RWPE2 (cell line): Measurements from ENCODE around the gene KATNB1.
A peak's percentile ranks its signal among the peaks of the same experiment; 100 is the strongest.

Source experiments
- ATAC-seq: fragments of 200-7000 bp; cut with Tn5 transposase; 3 replicates; pipeline ENCODE4 v1.9.1; 2021; ENCODE audit warnings: low read depth
- DNase-seq: peaks from one replicate; pipeline ENCODE4 v3.0.0-alpha.2; 2020; ENCODE audit warnings: low spot score
- H3K27ac ChIP-seq: fragments of 450-650 bp; 2 replicates; pipeline ENCODE4 v1.5.1; 2017; ENCODE audit warnings: mild to moderate bottlenecking; ENCODE audit not compliant: poor library complexity, severe bottlenecking
- H3K27me3 ChIP-seq: fragments of 250-450 bp; sonication (Bioruptor Pico); 2 replicates; pipeline ENCODE4 v1.5.1; 2021; ENCODE audit warnings: mild to moderate bottlenecking, moderate library complexity; ENCODE audit not compliant: insufficient read depth, poor library complexity, severe bottlenecking
- H3K36me3 ChIP-seq: fragments of 250-450 bp; sonication (Bioruptor Pico); 2 replicates; pipeline ENCODE4 v1.5.1; 2020; ENCODE audit warnings: low read depth, mild to moderate bottlenecking, moderate library complexity
- H3K4me1 ChIP-seq: fragments of 250-450 bp; sonication (Bioruptor Pico); 2 replicates; pipeline ENCODE4 v1.5.1; 2021; ENCODE audit warnings: mild to moderate bottlenecking, moderate library complexity; ENCODE audit not compliant: insufficient read depth, poor library complexity, severe bottlenecking
- H3K4me3 ChIP-seq: fragments of 250-450 bp; sonication (Bioruptor Pico); 2 replicates; pipeline ENCODE4 v1.5.1; 2021; ENCODE audit warnings: mild to moderate bottlenecking, moderate library complexity; ENCODE audit not compliant: severe bottlenecking
- H3K9me3 ChIP-seq: fragments of 250-450 bp; sonication (Bioruptor Pico); 2 replicates; pipeline ENCODE4 v1.5.1; 2021; ENCODE audit warnings: mild to moderate bottlenecking, moderate library complexity; ENCODE audit not compliant: severe bottlenecking
- TF ChIP-seq, protein P1 (sequence below): fragments of 450-650 bp; IDR thresholded peaks from one replicate; pipeline ENCODE4 v1.5.1; 2017; ENCODE audit warnings: mild to moderate bottlenecking, moderate library complexity; ENCODE audit not compliant: poor library complexity, severe bottlenecking

The KATNB1 gene

DNA sequence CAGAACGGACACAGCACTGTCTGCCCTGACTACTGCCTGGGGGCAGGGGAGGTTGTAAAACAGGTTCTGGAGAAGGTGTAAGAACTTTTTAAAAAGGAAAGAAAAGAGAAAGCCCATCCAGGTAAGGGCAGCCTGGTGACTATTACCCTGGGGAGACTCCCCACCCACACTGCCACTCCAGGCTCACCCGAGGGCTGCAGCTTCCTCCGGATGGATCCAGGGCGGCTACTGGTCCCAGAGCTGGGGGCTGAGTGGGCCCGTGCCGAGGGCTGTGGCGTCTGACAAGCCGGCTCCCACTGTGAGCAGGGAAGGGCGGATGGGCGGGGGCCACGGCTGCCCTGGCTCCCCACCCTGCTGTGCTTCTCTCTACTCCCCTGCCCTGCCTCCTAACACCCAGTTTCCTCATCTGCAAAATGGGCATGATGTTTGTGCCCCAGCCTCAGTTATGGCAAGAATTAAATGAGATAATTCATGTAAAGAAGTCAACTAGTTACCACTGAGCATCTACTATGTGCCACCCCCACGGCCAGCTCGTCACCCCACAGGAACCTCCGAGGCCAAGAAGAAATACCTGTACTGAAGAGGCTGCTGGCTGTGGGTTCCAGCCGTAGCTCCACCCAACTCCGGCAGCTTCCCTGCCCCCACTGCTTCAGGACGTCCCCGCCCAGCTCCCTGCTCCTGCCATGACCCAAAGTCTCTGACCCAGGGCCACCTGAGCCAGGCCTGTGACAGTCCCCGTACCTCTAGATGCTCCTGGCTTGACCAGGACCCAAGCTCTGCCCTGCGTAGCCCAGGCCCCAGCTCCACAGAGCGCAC, 24.2 kb downstream of the KATNB1 start:
- peak; percentile 74 for DNase-seq
- peak; percentile 3; the same call in 1 of the 3 replicates for ATAC-seq
- TF ChIP-seq, protein P1, sequence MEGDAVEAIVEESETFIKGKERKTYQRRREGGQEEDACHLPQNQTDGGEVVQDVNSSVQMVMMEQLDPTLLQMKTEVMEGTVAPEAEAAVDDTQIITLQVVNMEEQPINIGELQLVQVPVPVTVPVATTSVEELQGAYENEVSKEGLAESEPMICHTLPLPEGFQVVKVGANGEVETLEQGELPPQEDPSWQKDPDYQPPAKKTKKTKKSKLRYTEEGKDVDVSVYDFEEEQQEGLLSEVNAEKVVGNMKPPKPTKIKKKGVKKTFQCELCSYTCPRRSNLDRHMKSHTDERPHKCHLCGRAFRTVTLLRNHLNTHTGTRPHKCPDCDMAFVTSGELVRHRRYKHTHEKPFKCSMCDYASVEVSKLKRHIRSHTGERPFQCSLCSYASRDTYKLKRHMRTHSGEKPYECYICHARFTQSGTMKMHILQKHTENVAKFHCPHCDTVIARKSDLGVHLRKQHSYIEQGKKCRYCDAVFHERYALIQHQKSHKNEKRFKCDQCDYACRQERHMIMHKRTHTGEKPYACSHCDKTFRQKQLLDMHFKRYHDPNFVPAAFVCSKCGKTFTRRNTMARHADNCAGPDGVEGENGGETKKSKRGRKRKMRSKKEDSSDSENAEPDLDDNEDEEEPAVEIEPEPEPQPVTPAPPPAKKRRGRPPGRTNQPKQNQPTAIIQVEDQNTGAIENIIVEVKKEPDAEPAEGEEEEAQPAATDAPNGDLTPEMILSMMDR, result no peak
- H3K27me3 ChIP-seq, result no peaks in the 10 kb centered on the region
- no peaks in the 10 kb centered on the region for H3K9me3 ChIP-seq
- H3K4me1 ChIP-seq, result peaks cover 5% of the 10 kb centered on the region
- H3K4me3 ChIP-seq, result no peak overlapping the region
- no peak overlapping the region for H3K27ac ChIP-seq
- peaks cover 47% of the 10 kb centered on the region for H3K36me3 ChIP-seq

DNA sequence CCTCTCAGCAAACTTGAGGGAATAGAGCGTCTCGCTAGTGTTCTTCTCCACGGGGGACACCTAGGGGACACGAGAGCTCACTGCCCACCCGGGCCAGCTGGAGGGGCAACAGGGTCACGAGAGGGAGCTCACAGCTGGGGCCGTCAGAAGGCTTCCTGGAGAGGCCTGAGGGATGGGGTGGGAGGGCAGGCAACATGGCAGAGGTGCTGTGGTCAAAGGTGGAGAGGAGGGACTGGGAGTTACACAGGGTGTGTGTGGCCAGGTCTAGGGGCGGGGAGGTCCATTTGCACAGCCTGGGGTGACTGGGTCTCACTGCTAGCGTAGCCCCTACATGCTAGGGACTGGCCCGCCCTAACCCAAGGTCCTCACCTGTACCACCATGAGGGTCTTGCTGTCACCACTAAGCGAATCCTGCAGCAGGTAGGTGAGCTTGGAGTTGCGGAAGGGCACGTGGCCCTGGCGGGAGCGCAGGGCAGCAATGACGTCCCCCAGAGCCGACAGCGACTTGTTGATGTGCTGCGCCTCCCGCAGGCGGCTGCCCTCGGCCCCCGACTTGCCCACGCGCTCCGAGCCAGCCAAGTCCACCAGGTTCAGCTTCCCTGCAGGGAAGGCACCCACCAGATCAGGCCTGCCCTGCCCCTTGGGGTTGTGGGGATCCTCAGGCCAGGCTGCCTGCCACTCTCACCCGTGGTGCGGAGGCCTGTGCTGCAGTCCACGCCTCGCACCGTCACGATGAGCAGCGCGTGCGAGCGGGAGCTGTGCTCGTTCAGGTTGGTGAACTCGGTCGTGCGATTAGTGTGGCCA, 25.0 kb downstream of the KATNB1 start:
- Histone ChIP-seq H3K27ac (no peak overlapping the region), H3K4me1 (peaks cover 7% of the 10 kb centered on the region), H3K27me3 (no peaks in the 10 kb centered on the region), H3K4me3 (no peak overlapping the region), H3K36me3 (peaks cover 51% of the 10 kb centered on the region), H3K9me3 (no peaks in the 10 kb centered on the region)
- TF ChIP-seq, protein P1, result no peak
- ATAC-seq (no peak), DNase-seq (no peak)

DNA sequence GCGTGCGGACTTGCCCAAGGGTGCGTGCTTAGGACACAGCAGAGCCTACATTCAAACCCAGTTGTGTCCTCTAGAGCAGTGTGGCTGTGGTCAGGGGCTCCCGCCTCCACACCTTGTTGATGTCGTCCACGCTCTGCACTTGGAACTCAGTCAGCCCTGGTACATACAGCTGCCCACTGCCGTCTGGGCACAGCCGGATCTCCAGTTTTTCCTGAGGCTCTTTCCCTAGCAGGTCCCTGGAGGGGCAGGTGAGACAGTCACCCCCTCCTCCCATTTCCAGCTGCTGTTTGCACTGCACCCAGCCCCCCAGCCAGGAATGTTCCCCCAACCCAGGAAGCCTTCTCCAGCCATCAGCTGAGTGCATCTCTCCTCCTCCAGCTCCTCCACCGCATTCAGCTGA, 25.7 kb downstream of the KATNB1 start:
- H3K27ac ChIP-seq, result no peak overlapping the region
- H3K36me3 ChIP-seq, result peaks cover 54% of the 10 kb centered on the region

DNA sequence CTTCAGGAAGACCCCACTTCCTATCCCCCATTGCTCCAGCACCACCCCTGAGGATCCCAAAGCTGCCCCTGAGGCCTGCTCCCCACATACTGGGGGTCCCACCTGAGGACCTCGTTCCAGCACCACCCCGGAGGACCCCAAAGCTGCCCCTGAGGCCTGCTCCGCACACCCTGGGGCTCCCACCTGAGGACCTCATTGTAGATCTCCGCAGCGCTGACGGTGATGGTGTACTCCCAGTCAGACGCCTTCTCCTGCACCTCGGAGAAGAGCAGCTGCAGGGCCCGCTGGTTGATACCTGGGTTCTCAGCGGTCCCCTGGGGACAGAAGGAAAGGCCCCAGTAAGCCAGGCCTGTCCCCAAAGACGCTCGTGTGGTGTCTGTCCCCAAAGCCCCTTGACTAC, 26.4 kb downstream of the KATNB1 start:
- TF ChIP-seq, protein P1, result no peak
- DNase-seq (peak; percentile 62), ATAC-seq (no peak)
- Histone ChIP-seq H3K36me3 (peaks cover 59% of the 10 kb centered on the region), H3K9me3 (no peaks in the 10 kb centered on the region), H3K27me3 (no peaks in the 10 kb centered on the region), H3K4me1 (peaks cover 7% of the 10 kb centered on the region), H3K4me3 (no peak overlapping the region), H3K27ac (no peak overlapping the region)

More for the DNA sequence above, 25.7 kb downstream of the KATNB1 start:
- H3K4me1 ChIP-seq, result peaks cover 7% of the 10 kb centered on the region
- ATAC-seq, result no peak
- no peaks in the 10 kb centered on the region for H3K27me3 ChIP-seq
- TF ChIP-seq, protein P1, result no peak
- H3K9me3 ChIP-seq, result no peaks in the 10 kb centered on the region
- no peak overlapping the region for H3K4me3 ChIP-seq
- DNase-seq, result no peak
